GM12865 (cell line): ENCODE measurements around the gene FLYWCH1.

ENCODE experiments used
- DNase-seq: peaks from one replicate; pipeline ENCODE4 v3.0.0; 2010; ENCODE audit warnings: low read depth
- H3K4me3 ChIP-seq: 2 replicates; pipeline ENCODE4 v1.5.1; 2011; ENCODE audit warnings: mild to moderate bottlenecking, low read depth, low read length, control low read depth
- CTCF ChIP-seq: IDR thresholded peaks from 2 replicates; pipeline ENCODE4 v1.5.1; 2011; ENCODE audit warnings: low read length, control low read depth, low read depth, inconsistent platforms; ENCODE audit not compliant: insufficient read depth; ENCODE audit errors: missing control alignments

The FLYWCH1 gene

GRCh38 chr16:2985893-2986355 is 74.2 kb downstream of the FLYWCH1 start:
- TF ChIP-seq CTCF: no peak
- no peak overlapping the region for H3K4me3 ChIP-seq
- DNase-seq: no peak

- DNase-seq: no peak
- no peak for TF ChIP-seq CTCF
- no peak overlapping the region for H3K4me3 ChIP-seq
Observed at GRCh38 chr16:2986623-2987188, 75.0 kb downstream of the FLYWCH1 start.

GRCh38 chr16:2987286-2987685 is 75.6 kb downstream of the FLYWCH1 start:
- no peak overlapping the region for H3K4me3 ChIP-seq
- no peak for TF ChIP-seq CTCF
- no peak for DNase-seq

GRCh38 chr16:2987833-2988232 is 76.1 kb downstream of the FLYWCH1 start:
- no peak for TF ChIP-seq CTCF
- DNase-seq: no peak

GRCh38 chr16:2988590-2989099 is 76.9 kb downstream of the FLYWCH1 start:
- DNase-seq: no peak
- H3K4me3 ChIP-seq: no peak overlapping the region
- TF ChIP-seq CTCF: no peak

More at GRCh38 chr16:2987833-2988232, 76.1 kb downstream of the FLYWCH1 start:
- H3K4me3 ChIP-seq: no peak overlapping the region

GRCh38 chr16:2990891-2991290 is 79.2 kb downstream of the FLYWCH1 start:
- DNase-seq: no peak
- no peak overlapping the region for H3K4me3 ChIP-seq
- TF ChIP-seq CTCF: no peak
